ENCODE measurements around the gene FAM240A. TPM values are rescaled to one million over a fixed set of nuclear protein-coding genes. Genes with fewer than 3 reads are reported as not detected.
A peak's percentile ranks its signal among the peaks of the same experiment; 100 is the strongest.

Gene FAM240A
- total RNA-seq, 2 donors from 2014 or later, result not detected

- no peaks in the 10 kb centered on the region for H3K36me3 Mint-ChIP-seq (ENCODE audit: low read depth)
- H3K9ac ChIP-seq (ENCODE audit: extremely low read depth, low read length, poor library complexity, severe bottlenecking), result no peak overlapping the region
- no peaks in the 10 kb centered on the region for H3K36me3 ChIP-seq (ENCODE audit: control insufficient read depth, insufficient read depth, low read length)
- no peaks in the 10 kb centered on the region for H3K4me1 Mint-ChIP-seq
- TF ChIP-seq CTCF (conservative IDR thresholded peaks at IDR 0.05), result no peak
- WGBS, 2 experiments (ENCODE audit: insufficient coverage in 1 of 2, insufficient read length in 1 of 2), result 83 to 89% methylated on average over 1 to 2 of the region's 2 CpGs
- H3K4me1 ChIP-seq (ENCODE audit: control insufficient read depth, insufficient read depth, low read length), result no peaks in the 10 kb centered on the region
- H3K27me3 ChIP-seq (ENCODE audit: control insufficient read depth, insufficient read depth, low read length, poor library complexity, severe bottlenecking), result no peaks in the 10 kb centered on the region
- no peak overlapping the region for H3K4me3 Mint-ChIP-seq
- H3K27ac ChIP-seq (ENCODE audit: low read depth, low read length), result no peak overlapping the region
- H3K9me3 ChIP-seq (ENCODE audit: control insufficient read depth, low read length), result no peaks in the 10 kb centered on the region
- H3K27me3 Mint-ChIP-seq (ENCODE audit: insufficient read depth), result no peaks in the 10 kb centered on the region
- no peak overlapping the region for H3K4me3 ChIP-seq (ENCODE audit: low read length)
- H3K27ac Mint-ChIP-seq, result no peak overlapping the region
- peak; percentile 28 for DNase-seq
- H3K9me3 Mint-ChIP-seq, result no peaks in the 10 kb centered on the region
Observed at GRCh38 chr3:46668591-46668990, 56.3 kb downstream of the FAM240A start.

- H3K4me3 ChIP-seq (ENCODE audit: low read length), result no peak overlapping the region
- no peaks in the 10 kb centered on the region for H3K27me3 Mint-ChIP-seq (ENCODE audit: insufficient read depth)
- H3K9me3 ChIP-seq (ENCODE audit: control insufficient read depth, low read length), result no peaks in the 10 kb centered on the region
- no peaks in the 10 kb centered on the region for H3K4me1 Mint-ChIP-seq
- no peaks in the 10 kb centered on the region for H3K36me3 ChIP-seq (ENCODE audit: control insufficient read depth, insufficient read depth, low read length)
- H3K36me3 Mint-ChIP-seq (ENCODE audit: low read depth), result peaks cover 2% of the 10 kb centered on the region
- no peak overlapping the region for H3K9ac ChIP-seq (ENCODE audit: extremely low read depth, low read length, poor library complexity, severe bottlenecking)
- H3K4me3 Mint-ChIP-seq, result no peak overlapping the region
- WGBS, 2 experiments (ENCODE audit: insufficient coverage in 1 of 2, insufficient read length in 1 of 2), result 90 to 100% methylated on average over 2 to 9 of the region's 9 CpGs
- no peaks in the 10 kb centered on the region for H3K9me3 Mint-ChIP-seq
- peak; percentile 35 for DNase-seq
- no peaks in the 10 kb centered on the region for H3K4me1 ChIP-seq (ENCODE audit: control insufficient read depth, insufficient read depth, low read length)
- no peaks in the 10 kb centered on the region for H3K27me3 ChIP-seq (ENCODE audit: control insufficient read depth, insufficient read depth, low read length, poor library complexity, severe bottlenecking)
- H3K27ac Mint-ChIP-seq, result no peak overlapping the region
- TF ChIP-seq CTCF (conservative IDR thresholded peaks at IDR 0.05), result no peak
- no peak overlapping the region for H3K27ac ChIP-seq (ENCODE audit: low read depth, low read length)
Observed at GRCh38 chr3:46669191-46669999, 57.1 kb downstream of the FAM240A start.

- no peaks in the 10 kb centered on the region for H3K9me3 ChIP-seq (ENCODE audit: control insufficient read depth, low read length)
- no peak overlapping the region for H3K27ac Mint-ChIP-seq
- TF ChIP-seq CTCF (conservative IDR thresholded peaks at IDR 0.05), result no peak
Observed at GRCh38 chr3:46670000-46670890, 57.9 kb downstream of the FAM240A start.

More at GRCh38 chr3:46670000-46670890, 57.9 kb downstream of the FAM240A start:
- no peak overlapping the region for H3K4me3 Mint-ChIP-seq
- peaks cover 3% of the 10 kb centered on the region for H3K36me3 Mint-ChIP-seq (ENCODE audit: low read depth)
- Histone ChIP-seq H3K9ac (ENCODE audit: extremely low read depth, low read length, poor library complexity, severe bottlenecking) (no peak overlapping the region), H3K27ac (ENCODE audit: low read depth, low read length) (no peak overlapping the region), H3K4me3 (ENCODE audit: low read length) (no peak overlapping the region), H3K27me3 (ENCODE audit: control insufficient read depth, insufficient read depth, low read length, poor library complexity, severe bottlenecking) (no peaks in the 10 kb centered on the region), H3K4me1 (ENCODE audit: control insufficient read depth, insufficient read depth, low read length) (no peaks in the 10 kb centered on the region), H3K36me3 (ENCODE audit: control insufficient read depth, insufficient read depth, low read length) (no peaks in the 10 kb centered on the region)
- WGBS, 2 experiments (ENCODE audit: insufficient coverage in 1 of 2, insufficient read length in 1 of 2), result 88 to 100% methylated on average over 2 to 17 of the region's 17 CpGs
- no peaks in the 10 kb centered on the region for H3K9me3 Mint-ChIP-seq
- H3K4me1 Mint-ChIP-seq, result no peaks in the 10 kb centered on the region
- H3K27me3 Mint-ChIP-seq (ENCODE audit: insufficient read depth), result no peaks in the 10 kb centered on the region
- DNase-seq, result peak; percentile 33
